Measurements from ENCODE around the gene SLC35F3.
"Not testable (repeated sequence)": the region's sequence is repeated elsewhere in the genome, so short reads cannot be mapped to it uniquely, and the experiment has no call there.

SLC35F3 gene

DNA sequence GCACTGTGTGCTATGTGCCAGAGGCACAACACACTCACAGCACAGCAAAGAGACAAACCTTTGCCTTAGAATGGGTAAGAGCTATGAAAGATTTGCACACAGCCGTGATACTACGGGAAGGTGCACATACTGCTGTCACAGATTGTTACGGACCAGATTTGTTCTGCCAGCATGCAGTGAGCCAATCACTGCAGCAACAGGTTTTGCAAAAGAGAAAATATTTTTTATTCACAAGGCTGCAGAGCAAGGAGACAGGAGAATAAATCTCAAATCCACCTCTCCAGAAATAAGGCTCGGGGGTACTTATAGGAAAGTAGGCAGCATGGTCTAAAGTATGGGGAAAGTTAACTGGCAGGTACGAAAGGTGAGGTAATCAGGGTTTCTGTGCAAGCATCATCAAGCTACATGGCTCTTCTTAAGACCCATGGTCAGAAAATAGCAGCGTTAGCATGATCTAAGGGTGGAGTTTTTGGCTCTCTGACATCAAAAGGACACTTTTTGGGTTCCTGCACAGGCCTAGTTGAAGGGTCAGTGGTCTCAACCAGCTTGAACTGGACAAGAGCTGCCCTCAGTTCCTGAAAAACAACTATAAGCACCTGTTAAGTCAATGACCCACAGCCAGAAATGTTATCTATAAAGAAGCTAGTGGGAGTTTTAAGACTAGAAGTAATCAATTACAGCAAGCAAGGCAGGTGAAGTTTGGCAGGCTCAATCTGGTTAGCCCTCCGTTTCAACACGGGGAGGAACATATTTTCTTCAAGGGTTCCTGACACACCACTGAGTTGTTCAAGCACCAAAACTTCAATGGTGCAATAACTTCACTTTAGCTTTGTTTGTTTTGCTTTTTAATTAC, 186.0 kb downstream of the SLC35F3 start:
- H3K4me3 ChIP-seq (ENCODE audit: low read depth, low read length), result no peak overlapping the region
- no peak for DNase-seq (ENCODE audit: low read depth)

DNA sequence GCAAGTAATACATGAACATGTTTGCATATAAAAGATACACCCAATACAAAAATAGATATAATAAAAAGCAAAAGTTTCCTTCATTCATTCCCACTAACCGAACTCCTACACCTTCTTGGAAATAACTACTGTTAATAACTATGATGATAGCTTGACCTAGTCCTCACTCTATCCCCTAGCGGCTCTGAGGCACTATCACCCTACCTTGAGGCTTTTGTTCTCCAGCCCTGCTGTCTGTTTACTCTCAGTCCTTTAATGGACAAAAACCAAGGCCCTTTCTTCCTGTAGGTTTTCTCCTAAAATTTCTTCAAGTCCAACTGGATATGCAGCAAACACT, 186.6 kb downstream of the SLC35F3 start:
- H3K4me3 ChIP-seq (ENCODE audit: low read depth, low read length), result no peak overlapping the region
- no peak for DNase-seq (ENCODE audit: low read depth)

DNA sequence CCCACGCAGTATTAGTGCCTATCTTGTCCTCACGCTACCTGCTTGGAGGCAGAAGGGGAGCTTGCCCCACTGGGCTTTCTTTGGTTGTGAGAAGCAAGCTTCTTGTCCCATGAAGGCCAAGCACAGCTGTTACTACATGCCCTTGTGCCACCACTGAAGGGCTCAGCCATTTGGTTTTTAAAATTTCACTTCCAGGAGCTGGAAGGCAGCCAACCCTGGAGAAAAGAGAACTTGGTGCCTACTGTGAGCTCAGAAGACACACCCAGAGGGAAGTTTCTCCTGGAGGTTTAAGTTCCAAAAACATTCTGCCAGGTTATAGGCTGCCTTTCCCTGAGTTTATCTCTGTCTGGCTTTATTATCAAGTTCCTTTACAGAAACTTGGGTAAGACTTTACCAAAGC, 187.4 kb downstream of the SLC35F3 start:
- H3K4me3 ChIP-seq (ENCODE audit: low read depth, low read length), result no peak overlapping the region
- DNase-seq (ENCODE audit: low read depth), result no peak

DNA sequence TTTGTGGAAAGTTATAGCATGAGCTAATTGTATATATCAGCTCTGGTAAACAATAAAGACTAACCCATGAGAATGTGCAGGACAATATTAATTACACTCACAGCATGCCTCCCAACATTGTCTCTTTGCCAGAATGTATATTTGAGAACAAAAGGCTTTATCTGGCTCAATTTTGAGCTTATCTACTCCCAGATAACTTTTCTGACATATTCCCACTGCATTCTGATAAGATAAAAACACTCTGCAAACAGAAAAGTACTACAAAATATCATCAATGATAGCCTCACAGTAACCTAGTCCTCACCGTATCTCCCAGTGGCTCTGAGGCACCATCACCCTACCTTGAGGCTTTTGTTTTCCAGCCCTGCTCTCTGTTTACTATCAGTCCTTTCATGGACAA, 188.6 kb downstream of the SLC35F3 start:
- DNase-seq (ENCODE audit: low read depth), result no peak
- H3K4me3 ChIP-seq (ENCODE audit: low read depth, low read length), result no peak overlapping the region

DNA sequence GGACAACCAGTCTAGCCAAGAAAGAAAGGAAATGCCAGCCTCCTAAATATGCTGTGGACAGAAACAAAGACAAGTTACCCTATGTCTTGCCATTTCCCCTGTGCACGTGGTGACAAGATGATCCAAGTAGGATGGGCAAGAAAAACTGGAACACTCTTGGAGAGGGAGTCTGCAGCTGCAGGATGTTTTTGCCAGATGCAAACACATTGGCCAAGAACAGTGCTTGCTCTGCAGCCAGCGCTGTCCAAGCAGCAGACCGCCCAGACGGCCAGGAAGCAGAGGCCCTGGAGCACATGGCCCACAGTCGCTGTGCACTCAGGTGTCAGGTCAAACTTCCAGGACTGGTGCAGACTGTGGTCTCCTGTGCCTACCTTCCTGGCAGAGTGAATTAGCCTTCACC, 189.3 kb downstream of the SLC35F3 start:
- no peak overlapping the region for H3K4me3 ChIP-seq (ENCODE audit: low read depth, low read length)
- DNase-seq (ENCODE audit: low read depth), result no peak

DNA sequence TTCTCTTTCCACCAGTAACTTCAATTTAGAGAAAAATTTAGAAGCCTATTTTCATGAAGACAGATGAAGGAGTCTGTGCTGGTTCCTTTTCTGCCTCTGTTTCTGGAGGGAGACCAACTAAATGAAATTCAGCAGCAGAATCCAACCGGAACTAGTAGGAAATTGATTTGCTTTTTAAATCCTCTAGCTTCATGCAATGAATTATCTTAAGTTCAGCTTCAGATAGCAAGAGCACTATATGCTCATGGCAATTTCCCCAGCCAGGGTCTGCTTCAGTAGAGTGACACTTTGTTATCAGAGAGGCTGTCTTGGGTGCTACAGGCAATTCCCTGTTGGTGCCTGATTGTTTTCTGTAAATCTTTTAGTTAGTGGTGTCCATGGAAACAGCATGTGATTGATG, 189.7 kb downstream of the SLC35F3 start:
- no peak overlapping the region for H3K4me3 ChIP-seq (ENCODE audit: low read depth, low read length)

DNA sequence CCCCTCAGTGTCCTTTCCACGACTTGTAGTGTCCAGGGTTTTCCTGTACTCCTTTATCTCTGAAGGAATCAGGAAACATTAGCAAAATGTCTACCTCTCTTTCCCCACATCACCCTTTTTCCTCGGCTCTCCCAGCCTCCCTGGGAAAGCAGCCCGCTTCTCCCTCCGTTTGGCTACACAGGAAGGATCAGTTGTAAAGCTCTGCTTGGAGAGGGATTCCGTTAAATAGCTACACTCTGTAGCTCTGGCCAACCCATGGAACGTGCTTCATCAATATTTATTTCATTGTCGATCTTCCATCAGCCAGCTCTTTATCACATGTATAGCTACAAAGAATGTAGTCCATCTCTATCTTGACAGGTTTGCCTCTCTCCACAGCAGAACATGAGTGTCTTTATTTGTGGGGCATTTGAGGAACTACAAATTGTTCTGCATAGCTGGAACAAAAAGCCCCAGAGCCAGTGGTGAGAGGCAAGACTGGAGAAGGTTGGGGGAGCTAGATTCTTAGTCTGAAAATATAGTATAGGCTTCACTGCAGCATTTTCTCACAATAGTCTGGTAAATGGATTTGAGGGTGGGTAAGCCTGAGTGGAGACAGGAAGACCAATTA, 191.8 kb downstream of the SLC35F3 start:
- H3K4me3 ChIP-seq (ENCODE audit: low read depth, low read length), result no peak overlapping the region
- no peak for DNase-seq (ENCODE audit: low read depth)

More for the DNA sequence above, 189.7 kb downstream of the SLC35F3 start:
- no peak for DNase-seq (ENCODE audit: low read depth)

DNA sequence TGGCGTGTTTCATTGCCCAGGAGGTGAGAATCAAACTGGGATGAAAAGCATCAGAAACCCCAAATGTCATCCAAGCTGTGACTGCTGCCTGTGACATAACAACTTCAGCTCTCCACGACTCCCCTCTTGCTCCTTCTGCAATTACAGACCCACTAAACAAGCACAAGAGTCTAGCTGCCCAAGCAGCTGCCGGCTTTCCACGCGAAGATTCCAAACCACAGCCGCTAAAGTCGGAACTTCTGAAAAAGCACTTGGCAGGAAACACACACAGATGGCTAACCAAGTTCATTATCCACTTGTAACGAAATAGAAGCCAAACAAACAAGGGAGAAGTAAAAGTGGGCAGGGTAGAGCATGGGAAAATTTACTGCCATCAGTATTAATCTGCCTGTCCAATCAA, 198.1 kb downstream of the SLC35F3 start:
- no peak for DNase-seq (ENCODE audit: low read depth)
- no peak overlapping the region for H3K4me3 ChIP-seq (ENCODE audit: low read depth, low read length)

DNA sequence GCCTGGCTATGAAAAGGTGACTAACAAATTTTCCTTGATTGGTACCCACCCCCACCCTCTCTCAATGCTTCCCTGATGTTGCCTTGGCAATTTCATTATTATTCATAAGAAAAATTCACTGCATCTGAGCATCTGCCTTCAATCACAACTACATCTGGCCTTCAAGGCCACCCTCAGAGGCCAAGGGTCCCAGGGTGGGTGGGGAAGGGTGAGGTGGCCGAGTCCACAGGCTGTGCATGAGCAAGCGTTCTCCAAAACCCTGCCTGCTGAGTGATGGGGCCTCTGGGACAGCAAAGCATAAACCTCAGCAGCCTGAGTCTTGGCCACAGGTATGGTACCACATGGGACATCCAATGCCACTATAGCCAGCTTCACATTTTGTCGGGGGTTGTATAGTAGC, 198.7 kb downstream of the SLC35F3 start:
- no peak for DNase-seq (ENCODE audit: low read depth)

DNA sequence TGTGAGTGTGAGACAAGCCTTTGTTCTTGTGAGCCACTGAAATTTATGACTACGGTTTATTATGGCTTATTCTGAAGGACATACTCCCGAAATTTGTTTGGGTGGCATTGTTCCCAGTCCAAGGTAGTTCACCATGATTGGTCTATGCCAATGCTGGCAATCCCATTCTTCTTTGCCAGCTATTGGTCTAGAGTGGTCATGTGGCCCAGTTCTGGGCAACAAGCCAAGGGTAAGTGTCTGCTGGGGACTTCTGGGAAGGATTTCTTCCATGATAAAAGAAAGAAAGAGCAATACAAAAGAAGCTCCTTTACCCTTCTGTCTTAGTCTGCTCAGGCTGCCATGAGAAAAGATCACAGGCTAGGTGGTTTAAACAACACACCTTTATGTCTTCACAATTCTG, 201.6 kb downstream of the SLC35F3 start:
- no peak for DNase-seq (ENCODE audit: low read depth)
- no peak overlapping the region for H3K4me3 ChIP-seq (ENCODE audit: low read depth, low read length)

More for the DNA sequence above, 198.7 kb downstream of the SLC35F3 start:
- H3K4me3 ChIP-seq (ENCODE audit: low read depth, low read length), result no peak overlapping the region

DNA sequence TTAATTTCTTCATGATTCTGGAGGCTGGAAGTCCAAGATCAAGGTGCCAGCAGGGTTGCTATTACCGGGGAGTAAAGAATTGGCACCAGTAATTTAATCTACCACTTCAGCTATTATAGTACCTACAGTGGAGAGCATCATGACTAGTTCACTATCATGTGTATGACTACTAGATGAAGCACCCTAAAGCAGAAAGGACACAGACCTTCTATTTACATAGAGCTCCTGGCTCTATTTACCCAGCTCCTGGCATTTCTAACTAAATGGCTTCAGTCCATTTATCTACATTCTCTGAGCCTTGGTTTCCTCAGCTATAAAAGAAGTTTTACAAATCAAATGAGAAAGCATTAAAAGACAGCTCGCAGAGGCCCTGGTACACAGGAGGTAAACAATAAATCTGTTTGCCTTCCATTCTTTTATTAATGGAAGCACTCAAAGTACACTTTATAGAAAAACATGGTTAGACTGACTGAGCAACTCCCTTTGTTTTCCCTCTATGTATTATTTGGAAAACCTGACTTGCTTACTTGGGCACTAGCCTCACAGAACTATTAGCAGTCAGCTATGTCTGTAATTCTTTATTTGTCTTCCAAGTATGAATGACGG, 203.0 kb downstream of the SLC35F3 start:
- no peak for DNase-seq (ENCODE audit: low read depth)
- no peak overlapping the region for H3K4me3 ChIP-seq (ENCODE audit: low read depth, low read length)

DNA sequence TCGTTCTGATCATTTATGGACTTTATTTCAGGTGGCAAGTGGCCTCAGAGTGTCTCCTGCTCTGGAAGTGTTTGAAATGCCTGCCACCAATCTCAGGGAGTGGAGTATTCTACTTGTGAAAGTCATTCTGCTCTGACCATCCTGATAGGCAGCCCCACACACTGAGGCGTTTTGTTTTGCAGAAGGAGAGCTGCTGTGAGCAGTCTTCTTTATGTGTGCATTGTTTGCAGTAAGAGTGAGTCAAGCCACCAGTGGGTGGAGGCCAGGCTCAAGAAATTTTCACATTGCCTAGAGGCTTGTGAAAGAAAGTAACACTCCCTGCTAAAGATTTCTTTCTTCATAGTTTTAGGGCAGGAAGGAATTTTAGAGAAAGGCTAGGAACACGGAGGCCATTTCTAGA, 204.4 kb downstream of the SLC35F3 start:
- no peak for DNase-seq (ENCODE audit: low read depth)
- no peak overlapping the region for H3K4me3 ChIP-seq (ENCODE audit: low read depth, low read length)

DNA sequence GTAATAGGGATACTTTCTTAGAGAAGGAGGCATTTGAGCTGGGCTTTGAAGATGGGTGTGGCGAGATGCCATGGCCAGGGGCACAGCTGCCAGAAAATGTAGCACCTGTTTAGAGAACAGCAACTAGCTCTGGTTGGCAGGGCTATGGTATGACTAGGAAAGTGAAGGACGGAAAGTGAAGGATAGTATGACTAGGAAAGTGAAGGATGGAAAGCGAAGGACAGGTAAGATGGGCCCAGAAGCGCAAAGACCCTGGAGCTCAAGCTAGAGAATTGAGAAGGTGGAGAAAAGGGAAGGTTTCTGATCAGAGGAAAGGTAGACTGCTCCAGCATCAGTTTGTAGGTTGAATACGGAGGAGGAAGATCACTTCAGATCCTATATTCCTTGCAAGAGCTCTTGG, 205.4 kb downstream of the SLC35F3 start:
- DNase-seq (ENCODE audit: low read depth), result no peak
- no peak overlapping the region for H3K4me3 ChIP-seq (ENCODE audit: low read depth, low read length)

DNA sequence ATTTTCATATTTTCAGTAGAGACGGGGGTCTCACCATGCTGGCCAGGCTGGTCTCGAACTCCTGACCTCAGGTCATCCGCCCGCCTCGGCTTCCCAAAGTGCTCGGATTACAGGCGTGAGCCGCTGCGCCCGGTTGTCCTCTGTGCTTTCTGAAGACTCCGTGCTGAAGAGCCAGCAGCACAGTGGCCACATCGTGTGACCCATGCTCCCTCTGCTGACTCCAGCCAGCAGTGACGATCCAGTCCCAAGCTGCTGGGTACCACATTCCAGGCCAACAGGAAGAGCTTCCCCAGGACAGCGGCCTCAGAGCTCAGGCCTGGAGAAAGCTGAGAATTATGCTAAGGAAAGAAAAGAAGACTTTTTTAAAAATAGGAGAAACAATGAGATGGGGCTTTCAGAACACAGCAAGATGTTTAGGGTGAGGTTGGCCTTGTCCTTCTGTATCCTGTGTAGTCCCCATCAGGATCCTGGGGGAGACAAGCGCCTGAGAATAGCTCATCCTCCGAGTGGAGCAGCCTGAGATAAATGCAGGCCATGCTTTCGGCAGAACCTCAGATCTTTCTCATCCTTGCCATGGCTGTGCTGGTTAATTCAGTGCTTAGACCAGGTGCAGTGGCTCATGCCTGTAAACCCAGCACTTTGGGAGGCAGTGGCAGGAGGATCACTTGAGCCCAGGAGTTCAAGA, 207.1 kb downstream of the SLC35F3 start:
- DNase-seq (ENCODE audit: low read depth), result no peak
- H3K4me3 ChIP-seq (ENCODE audit: low read depth, low read length), result no peak overlapping the region

DNA sequence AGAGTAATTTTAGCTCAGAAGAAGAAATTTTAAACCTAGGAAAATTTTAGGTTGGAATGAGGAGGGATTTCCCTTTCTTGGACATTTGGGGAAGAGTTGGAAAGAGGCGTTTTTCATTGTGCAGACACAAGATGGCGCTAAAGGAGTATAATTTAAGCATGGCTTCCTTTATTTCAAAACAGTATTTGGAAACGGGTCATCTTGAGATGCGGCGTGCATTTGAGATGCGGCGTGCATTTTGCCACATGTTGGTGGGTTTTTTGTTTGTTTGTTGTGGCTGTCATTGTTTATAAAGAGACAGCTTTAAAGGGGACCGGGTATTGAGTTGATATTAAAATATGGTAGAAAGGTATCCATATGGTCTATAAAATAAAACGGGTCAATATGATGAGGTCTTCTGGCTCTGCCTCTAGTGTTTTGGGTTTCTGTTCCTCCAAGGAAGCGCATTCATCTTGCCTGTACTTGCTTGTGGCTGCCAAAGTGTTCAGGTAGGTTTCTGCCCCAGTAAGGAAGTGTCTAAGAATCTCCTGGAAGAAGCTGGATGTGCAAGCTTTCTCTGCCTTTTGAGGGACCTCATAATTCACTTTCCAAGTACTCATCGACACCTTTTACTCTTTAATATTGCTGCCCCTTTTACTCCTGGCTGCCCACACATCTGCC, 210.3 kb downstream of the SLC35F3 start:
- peak; percentile 9 for DNase-seq (ENCODE audit: low read depth)
- H3K4me3 ChIP-seq (ENCODE audit: low read depth, low read length), result no peak overlapping the region

DNA sequence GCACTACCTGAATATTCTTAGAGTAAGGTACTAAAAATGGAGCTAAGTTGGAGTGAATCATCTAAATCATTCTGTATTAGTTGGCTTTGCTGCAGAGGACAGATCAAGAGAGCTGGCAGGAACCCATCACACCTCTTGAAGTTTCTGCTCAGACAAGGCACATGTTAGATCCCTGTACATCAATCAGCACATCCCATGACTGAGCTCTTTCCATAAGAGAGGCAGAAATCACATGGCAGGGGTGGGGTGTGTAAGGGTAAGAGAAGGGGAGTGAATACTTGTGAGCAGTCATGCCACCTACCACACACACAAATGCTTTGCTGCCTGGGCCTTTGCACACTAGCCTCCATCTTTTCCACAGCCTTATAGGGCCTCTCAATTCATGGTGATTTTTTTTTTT, 214.4 kb downstream of the SLC35F3 start:
- no peak for DNase-seq (ENCODE audit: low read depth)

DNA sequence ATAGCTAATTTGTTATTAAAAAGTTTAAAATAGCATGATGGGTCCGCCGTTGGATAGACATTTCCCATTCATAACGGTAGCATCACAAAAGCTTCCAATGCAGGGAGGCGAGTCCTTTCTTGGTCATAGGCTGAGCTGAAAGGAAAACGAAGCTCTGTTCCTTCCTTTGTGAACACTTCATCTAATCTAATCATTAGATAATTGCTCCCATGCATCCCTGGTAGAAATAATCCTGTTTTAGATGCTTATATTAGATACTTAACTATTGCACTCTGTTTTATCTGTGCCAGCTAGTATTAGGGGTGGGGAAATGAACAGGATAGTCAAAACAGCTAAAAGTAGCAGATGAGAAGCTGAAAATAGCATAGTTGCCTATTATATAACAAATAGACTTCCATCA, 215.0 kb downstream of the SLC35F3 start:
- no peak for DNase-seq (ENCODE audit: low read depth)
- no peak overlapping the region for H3K4me3 ChIP-seq (ENCODE audit: low read depth, low read length)

More for the DNA sequence above, 214.4 kb downstream of the SLC35F3 start:
- H3K4me3 ChIP-seq (ENCODE audit: low read depth, low read length), result no peak overlapping the region

DNA sequence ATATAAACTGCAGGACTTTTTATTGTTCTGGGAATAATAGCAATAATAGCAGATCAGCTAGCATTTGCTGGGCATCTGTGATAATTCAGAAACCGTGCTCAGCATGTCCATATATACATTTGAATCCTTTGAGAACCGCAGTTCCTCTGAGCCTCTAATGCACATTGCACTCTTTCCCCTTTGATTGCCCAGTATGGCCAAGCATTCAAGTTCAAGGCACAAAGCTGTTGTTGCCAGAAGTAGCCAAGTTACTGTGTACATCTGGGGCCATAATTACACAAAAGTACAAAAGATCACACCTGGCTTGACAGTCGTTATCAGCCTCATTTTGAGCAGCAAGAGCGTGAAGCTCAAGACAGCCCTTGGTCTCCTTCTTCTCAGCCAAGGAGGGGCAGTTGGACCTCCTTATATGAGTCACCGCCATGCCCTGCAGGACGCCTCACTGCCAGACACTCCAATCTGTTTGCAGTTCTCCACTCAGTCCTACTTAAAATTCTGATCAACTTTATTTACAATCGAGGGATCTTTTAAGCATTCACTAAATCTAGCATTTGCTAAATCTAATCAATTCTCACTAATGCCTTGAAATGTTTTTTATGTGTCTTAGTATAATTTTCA, 216.0 kb downstream of the SLC35F3 start:
- H3K4me3 ChIP-seq (ENCODE audit: low read depth, low read length), result no peak overlapping the region
- no peak for DNase-seq (ENCODE audit: low read depth)

DNA sequence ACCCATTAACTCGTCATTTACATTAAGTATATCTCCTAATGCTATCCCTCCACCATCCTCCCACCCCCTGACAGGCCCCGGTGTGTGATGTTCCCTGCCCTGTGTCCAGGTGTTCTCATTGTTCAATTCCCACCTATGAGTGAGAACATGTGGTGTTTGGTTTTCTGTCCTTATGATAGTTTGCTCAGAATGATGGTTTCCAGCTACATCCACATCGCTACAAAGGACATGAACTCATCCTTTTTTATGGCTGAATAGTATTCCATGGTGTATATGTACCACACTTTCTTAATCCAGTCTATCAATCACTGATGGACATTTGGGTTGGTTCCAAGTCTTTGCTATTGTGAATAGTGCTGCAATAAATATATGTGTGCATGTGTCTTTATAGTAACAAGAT, 217.2 kb downstream of the SLC35F3 start:
- not testable (repeated sequence) for DNase-seq (ENCODE audit: low read depth); H3K4me3 ChIP-seq (ENCODE audit: low read depth, low read length)

Data from skeletal muscle cell (primary cell).